GM19240 (cell line): ENCODE data around the gene OPCML.

Experiments
- DNase-seq: peaks from one replicate; pipeline ENCODE4 v3.0.0; 2011; ENCODE audit warnings: low spot score; ENCODE audit not compliant: insufficient read length

OPCML gene

DNA sequence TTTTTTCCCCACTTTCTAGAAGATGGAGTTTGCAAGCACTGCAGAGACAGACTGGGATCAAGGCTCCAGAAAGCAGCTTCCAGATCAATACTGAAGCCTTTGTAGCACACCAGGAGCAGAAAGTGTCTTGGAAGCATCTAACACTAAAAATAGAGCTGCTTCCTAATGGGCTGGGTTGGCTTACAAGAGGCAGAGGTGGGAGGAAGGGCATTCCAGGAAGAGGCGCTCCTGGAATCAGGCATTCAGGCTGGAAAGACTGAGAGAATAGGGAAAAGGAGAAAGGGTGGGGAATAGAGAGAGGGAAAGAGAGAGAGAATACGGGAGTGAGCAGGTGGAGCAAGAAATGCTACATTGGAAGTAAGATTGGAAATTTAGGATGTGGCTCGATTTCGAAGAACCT is 395.9 kb downstream of the OPCML start:
- DNase-seq = no peak

DNA sequence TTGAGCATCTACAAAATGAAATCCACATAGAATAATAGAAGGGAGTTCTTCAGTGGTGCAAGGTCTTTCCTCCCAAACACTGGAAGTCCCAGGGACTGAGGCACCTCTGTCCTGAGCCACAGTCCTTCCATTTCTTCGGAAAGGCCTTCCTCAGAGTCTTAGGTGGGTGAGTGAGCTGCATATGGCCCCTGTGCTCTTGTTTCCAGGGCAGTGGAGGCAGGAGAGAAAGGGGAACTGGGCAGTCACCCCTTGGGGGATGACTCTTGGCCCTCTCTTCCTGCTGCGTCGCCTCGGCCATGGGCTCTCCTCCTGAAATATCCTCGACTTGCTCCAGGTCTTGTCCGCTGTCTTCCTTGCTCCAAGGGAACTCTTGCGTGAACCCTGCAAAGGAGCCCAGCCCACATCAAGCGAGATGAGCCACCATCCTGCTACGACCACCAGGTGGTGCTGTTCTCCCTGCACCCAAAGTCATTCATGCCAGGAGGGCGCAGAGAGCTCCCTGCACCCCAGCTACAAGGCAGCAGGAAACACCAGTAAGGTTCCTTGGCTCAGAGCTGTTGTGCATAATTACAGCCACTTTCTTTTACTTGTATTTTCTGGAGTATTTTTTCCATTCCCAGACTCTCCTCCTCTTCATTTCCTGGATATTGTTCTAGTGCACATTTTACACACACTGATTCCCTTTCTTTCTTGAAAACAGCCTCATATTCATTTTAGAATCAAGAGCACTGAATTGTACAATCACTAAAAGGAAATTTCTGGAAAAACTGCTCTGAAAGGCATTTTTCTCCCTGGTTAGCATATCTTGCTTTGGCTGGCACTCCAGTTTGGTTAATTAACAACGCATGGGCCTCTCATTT is 397.8 kb downstream of the OPCML start:
- peak; percentile 74 for DNase-seq

DNA sequence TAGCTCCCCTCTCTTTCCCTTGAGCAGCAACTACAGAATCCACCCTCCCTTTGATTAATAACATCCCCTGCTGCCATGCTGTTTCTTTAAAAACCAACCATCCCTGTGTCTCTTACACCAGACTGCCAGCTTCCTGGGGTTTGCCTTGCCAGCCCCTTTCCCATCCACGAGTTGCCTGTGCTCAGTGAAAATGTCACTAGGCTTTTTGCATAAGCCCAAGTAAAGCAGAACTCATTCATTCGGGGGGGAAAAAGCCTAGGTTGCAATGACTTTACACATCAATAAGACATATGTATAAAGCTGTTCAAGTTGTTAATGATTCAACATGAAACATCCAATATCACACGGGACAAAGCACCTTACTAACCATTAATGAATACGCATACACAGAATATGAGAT is 398.7 kb downstream of the OPCML start:
- no peak for DNase-seq

DNA sequence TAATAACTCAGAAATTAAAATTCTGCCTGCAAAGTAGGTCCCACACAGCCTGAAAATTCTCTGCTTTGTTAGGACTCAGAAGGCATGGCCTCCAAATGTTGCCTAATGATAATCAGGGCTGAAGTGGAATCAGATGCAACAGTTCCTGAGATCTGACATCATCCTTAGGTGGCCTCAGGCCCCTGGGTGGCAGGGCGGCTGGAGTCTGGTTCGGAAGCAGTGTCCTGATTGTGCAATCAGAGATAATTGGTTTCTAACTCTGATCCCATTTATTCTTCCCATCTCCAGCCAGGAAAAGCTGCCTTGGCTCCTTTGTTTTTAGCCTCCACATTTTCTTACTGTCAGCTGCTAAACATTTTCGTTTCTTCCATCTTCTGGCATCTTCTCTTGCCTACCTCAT is 399.3 kb downstream of the OPCML start:
- DNase-seq = no peak

DNA sequence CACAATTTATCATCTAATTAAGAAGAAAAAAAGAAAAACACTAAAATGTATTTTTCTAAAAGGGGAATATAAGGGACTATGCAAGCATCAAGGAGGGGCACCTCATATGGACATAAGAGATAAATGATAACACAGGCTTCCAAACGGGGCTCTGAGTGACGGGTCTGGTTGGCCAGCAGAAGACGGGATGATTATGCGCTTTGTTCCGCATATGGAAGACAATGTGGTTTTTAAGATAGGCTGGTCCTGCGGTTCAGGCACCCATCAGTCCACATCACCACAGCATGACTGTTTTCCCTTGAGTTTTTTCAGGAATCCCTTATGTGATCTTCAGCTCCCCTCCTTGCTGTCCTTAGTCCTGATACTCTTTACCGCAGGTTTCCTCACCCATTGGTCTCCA is 404.6 kb downstream of the OPCML start:
- DNase-seq = no peak

DNA sequence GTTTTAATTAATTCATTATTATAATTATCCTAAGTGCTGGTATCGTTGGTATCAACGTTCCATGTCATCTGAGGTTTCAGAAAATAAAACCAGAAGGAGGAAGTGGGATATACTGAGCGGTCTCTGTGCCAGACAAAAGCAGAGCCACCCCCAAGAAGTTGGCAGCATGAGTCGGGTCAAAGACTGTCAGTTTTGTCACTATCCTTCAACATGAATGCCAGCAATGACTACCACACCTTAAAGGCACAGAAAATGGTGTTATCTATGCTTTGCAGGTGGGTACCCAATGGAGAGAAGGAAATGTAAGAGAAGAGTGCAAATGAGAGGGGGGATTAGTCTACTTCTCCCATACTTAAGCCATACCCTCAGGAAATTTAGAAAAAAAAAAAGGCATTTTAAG is 408.5 kb downstream of the OPCML start:
- no peak for DNase-seq

DNA sequence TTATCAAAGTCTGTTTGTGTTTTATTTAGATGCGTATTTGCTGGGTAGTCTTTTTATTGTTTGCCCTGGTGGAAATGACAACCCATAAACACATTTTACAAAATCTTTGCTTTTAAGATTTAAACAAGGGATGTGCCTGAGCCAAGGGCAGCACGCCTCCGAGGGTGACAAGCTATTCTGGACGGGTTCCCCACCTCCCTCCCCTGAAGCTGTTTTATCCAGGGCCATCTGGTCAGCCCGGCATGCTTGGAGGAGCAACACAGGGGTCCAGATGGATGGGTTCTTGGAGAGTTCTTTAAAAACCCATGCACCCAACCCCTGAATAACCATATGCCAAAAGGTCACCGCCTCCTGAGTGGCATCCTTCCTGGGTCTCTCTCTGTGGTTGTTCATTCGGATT is 408.9 kb downstream of the OPCML start:
- no peak for DNase-seq

DNA sequence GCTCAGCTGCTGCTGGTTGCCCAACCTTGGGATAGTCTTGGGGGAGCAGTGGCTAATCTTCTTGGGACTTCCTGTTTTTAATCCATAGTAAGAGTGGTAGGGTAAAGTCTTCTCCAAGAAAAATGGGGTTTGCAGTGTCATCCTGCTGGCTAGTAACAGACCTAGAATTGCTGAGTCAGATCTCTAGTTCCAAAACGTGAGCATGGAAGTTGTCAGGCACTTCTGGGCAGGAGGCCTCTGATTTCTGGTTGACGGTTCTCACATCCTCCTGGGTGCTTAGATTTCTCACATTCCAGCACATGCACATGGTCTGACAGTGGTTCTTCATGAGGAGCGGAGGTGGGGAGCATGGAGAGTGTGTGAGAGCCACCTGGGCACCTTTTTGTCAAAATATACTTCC is 410.0 kb downstream of the OPCML start:
- DNase-seq = no peak

DNA sequence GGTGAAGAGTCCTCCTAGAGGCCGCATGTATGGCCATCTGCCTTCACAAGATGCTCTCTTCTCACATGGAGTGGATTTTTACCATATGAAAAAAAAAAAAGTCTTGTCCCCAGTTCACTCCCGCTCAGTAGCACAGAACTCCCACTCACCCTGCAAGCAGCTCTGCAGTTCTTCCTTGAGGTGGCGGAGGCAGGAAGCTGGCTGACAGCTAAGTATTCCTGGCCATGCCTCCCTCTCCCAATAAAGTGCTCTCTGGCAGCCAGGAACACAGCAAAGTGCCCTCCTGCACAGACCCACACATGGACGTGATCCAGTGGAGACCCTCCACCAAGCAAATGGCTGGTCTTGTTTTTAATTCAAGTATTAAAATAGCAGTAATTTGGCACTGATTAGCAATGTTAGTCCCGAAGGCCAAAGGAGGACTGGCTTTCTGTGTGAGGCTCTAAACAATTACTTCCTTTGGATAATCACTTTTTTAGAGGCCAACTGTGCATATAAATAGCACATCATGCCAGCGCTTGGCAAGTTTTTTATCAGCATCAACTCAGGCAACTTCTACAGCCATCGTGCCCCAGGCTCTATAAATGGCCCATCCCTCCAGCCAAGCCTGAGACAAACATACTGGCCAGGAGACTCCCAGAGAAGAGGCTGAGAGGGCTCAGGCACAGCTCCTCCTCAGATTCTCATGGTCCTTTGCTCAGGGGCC is 413.6 kb downstream of the OPCML start:
- no peak for DNase-seq

DNA sequence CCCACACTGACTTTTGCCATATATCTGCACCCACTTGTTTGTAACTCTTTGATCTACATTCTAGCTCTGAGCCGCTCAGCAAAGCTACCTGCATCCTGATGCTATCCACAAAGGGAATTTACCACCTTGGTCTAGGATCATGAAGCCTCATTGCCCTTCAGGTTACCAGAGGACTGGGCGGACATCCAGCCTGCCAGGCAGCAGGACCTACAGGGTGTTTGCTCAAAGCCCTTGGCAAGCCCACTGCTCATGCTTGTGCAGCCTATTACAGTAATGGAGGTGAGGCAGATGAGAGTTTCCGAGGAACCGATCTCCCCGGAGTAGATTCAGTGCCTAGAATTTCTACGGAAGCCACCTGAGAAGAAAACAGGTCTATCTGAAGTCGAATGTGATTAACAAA is 417.2 kb downstream of the OPCML start:
- no peak for DNase-seq

DNA sequence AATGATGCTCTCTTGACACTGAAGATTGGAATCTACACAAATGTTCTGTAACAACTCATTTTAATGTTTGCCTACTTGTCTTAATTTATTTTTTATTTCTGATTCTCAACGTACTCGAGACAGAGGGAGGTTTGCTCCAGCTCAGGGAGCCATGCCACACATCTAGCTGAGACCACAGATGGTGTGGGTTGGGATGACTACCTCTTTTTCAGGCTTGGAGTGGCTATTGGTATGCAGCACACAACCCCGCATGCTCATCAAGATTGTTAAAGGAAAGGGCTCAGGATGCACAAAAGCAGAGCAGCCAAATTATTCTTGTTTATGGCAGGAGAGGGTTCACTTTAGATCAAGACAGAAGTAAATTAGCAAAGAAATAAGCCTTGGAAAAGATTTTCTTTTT is 424.5 kb downstream of the OPCML start:
- DNase-seq = no peak

DNA sequence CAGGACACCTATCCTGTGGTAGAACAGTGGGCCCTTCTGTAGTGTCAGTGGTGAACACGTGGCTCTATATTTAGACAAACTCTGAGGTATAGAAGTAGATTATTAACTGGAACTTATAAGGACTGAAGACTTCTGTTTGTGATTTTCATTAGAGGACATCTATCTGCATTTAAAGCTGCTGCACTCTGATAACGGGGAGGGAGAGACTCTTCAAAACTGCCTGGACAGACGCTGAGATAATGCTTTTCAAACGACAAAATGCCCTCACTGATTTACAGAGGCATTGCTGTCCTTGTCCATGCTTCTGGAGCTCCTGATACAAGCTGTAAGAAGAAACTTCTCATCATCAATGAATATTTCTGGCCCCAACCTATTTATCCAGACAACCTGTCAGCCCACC is 425.2 kb downstream of the OPCML start:
- DNase-seq = no peak

DNA sequence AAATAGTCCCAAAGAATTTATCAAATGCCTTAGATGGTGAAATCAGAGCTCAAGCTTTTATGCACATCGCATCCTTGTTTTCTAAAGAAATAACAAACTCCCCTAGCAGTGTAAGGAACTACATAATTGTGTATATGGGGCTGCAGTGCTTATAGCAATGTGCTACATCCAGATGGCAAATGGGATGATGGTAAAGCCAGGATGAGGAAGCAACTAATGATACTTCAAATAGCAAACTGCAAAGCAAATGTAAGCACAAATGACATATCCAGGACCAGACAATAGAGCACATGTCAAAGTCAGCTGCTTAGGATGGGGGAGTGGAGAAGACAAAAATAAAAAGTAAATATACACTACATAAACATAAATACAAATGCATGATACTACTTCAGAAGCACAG is 425.9 kb downstream of the OPCML start:
- no peak for DNase-seq

DNA sequence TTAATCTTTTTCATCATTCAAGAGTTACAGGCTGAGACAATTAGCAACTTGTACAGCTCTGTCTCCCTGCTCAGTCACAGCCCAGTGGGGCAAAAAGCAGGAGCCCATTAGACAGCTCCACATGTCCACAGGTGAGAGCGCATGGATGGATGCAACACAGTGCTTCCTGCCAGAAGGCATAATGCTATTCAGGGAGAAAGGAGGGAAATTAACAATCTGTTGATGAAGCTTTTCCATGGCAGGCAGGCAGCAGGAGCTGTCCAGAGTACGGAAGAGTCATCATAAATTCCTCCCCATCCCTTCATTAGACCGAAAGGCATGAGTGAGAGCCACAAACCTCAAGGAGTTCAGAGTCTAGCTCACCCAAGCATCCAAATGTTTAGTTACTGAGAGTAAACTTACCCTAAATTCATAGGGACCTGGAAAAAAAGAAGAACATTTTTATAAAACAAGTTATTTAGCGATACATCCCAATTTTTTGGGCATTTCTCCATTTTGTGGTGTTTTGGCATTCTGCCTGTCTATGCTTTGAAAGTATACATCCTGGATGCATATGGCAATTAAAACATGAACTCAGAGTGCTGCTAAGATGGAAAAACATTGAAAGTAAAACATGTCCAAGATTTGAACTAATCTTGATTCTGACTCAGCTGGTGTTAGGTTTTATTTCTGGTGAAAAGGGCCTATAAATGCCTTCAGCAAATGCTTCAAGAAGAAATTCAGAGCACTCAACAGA is 428.1 kb downstream of the OPCML start:
- no peak for DNase-seq

DNA sequence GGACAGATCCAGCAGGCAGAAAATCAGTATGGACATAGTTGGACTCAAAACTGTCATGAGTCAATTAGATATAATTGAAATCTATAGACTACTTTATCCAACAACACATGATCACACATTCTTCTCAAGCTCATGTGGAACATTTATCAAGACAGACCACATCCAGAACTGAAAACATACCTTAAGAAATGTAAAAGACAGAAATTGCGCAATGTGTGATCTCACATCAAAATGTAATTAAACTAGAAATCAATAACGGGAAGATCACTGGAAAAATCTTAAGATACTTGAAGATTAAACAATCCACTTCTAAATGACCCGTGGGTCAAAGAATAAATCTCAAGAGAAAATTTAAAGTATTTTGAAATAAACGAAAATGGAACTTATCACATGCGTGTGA is 435.3 kb downstream of the OPCML start:
- DNase-seq = no peak

DNA sequence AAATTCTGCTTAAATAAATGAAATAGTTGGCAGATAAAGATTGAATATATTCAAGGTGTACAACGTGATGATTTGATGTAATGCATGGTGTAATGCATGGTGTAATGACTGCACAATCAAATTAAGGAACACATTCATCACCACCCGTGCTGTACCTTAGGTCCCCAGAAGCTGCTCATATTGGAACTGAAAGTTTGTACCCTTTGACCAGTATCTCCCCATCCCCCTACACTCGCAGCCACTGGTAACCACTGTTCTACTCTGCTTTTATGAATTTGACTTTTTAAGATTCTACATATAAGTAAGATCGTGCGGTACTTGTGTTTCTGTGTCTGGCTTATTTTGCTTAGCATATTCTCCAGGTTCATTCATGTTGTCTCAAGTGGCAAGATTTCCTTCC is 445.8 kb downstream of the OPCML start:
- no peak for DNase-seq

DNA sequence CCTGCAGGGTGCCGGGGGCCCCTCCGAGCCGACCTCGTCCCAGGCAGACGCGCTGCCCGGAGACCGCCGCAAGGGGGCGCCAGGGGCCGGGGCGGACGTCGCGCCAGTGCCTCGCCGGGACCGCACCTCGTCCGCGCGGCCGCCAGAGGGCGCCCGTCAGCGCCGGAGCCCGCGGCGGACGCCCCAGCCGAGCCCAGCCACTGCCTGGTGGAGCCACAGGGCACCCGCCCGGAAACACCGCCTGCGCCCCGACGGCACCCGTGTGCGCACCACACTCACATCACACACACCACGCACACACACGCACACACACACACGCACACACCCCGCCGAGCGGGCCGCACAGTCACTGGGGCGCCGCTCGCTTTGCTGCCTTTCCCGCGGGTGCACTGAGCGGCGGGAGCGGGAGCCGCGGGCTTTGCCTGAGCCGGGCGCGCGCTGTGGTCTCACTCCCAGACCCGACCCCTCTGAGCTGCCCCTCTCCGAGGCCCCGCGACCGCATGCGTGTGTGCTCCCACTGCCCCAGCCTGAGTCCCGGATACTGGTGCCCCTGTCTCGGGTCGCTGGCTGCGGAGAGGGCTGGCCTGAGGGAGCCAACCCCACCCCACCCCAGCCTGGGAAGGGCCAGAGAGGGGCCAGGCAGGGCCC is 449.3 kb downstream of the OPCML start:
- DNase-seq = peak; percentile 50

DNA sequence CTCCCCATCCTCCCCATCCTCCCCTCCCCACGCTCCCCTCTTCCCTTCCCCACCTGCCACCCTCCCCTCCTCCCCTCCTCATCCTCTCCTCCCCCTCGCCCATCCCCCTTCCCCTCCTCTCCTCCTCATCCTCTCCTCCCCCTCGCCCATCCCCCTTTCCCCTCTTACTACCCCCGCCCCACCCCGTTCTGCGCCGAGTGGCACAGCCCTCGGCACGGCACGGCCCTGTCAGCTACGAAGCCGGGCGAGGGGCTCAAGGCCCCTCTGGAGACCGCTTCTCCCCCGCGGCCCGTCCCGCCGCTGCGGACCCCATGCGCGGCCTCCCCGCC is 449.9 kb downstream of the OPCML start:
- no peak for DNase-seq

DNA sequence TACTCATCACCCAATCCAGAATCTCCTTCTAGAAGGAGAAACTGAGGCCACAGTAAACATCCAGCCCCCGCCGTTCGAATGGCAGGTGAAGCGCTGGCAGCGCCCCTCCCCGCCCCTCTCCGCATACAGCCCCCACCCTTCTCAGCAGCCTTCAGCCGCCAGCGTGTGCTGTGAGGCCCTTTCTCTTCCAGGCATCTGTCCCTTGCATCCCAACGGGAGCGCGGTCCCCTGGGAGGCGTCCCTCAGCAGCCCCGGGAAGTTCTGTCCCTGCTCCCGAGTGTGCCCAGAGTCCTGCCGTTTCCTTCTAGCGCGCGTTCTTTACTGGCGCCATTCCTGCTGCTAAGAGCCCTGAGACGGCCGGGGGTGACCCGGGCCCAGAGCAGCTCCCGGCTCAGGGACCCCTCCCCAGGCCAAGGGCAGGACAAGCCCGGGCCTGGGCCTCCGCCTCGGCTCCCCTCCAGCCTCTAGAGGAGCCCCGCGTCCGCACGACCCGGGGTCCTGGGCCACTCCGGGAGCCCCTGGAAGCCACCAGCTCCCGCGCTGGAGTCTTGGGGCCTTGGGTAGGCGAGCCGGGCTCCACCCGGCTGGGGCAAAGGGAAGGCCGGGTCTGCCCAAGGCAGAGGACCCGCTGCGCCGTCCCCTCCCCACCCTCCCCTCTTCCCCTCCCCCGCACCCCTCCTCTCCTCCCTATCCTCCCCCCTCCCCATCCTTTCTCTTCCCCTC is 450.4 kb downstream of the OPCML start:
- no peak for DNase-seq

DNA sequence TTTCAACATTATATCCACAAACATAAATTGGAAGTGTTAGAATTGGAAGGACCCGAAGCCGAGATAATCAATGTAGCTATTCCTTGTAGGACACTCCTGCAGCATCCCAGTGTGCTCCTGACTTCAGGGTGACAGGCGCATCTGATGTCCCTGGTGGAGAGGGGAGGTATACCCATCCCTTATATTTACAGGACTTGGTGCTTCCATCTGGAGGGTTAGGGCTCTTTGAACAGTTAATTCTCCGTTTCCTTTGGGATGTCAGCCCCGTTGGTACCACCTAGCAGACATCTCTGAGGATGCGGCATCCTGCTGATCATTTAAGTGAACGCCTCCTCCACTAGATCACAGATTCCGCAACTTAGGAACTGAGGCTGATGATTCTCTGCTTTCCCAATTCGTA is 451.3 kb downstream of the OPCML start:
- no peak for DNase-seq
